ENCODE measurements around the gene KIF6. TPM values are rescaled to one million over a fixed set of nuclear protein-coding genes. Genes with fewer than 3 reads are reported as not detected.

KIF6 gene
- total and polyA plus RNA-seq, 2 of the 8 experiments (the other 6 are each of a cell fraction or from before 2014, with no cell fraction given), result 0.53 to 0.65 TPM

- no peak for TF ChIP-seq CHD7 (IDR thresholded peaks at IDR 0.05; ENCODE audit: insufficient replicate concordance, low read length)
Observed at GRCh38 chr6:39330057-39330456, 395.2 kb downstream of the KIF6 start (continued).

Measured in H1 (cell line).